Left hindlimb (tissue), 1 donor: ENCODE data around the gene PLSCR4.
"Not testable (repeated sequence)": the region's sequence is repeated elsewhere in the genome, so short reads cannot be mapped to it uniquely, and the experiment has no call there.

ENCODE experiments used
- DNase-seq: peaks from one replicate; pipeline ENCODE4 v3.0.0-alpha.2; 2018

The PLSCR4 gene

GRCh38 chr3:146246526-146246925, 4.4 kb downstream of the PLSCR4 start:
- no peak for DNase-seq

- DNase-seq, result no peak
Measured at GRCh38 chr3:146243559-146243958, 7.3 kb downstream of the PLSCR4 start.

- DNase-seq, result no peak
Measured at GRCh38 chr3:146241523-146242240, 9.2 kb downstream of the PLSCR4 start.

- DNase-seq, result no peak
Measured at GRCh38 chr3:146233487-146233886, 17.4 kb downstream of the PLSCR4 start.

GRCh38 chr3:146227486-146227885, 23.4 kb downstream of the PLSCR4 start:
- DNase-seq, result no peak

- no peak for DNase-seq
Measured at GRCh38 chr3:146226881-146227280, 24.0 kb downstream of the PLSCR4 start.

- DNase-seq, result not testable (repeated sequence)
Measured at GRCh38 chr3:146225458-146225857, 25.4 kb downstream of the PLSCR4 start.

- DNase-seq, result no peak
Measured at GRCh38 chr3:146223401-146224373, 27.2 kb downstream of the PLSCR4 start.

GRCh38 chr3:146222204-146223046, 28.5 kb downstream of the PLSCR4 start:
- DNase-seq, result no peak

GRCh38 chr3:146221276-146221675, 29.6 kb downstream of the PLSCR4 start:
- DNase-seq, result no peak

- DNase-seq, result no peak
Measured at GRCh38 chr3:146218880-146219866, 31.7 kb downstream of the PLSCR4 start.

- no peak for DNase-seq
Measured at GRCh38 chr3:146217324-146217723, 33.6 kb downstream of the PLSCR4 start.

GRCh38 chr3:146214493-146214892, 36.4 kb downstream of the PLSCR4 start:
- no peak for DNase-seq

- DNase-seq, result no peak
Measured at GRCh38 chr3:146209371-146209770, 41.5 kb downstream of the PLSCR4 start.

GRCh38 chr3:146203776-146204175, 47.1 kb downstream of the PLSCR4 start:
- DNase-seq, result no peak

- no peak for DNase-seq
Measured at GRCh38 chr3:146200461-146201220, 50.3 kb downstream of the PLSCR4 start.

GRCh38 chr3:146199762-146200161, 51.1 kb downstream of the PLSCR4 start:
- DNase-seq, result no peak

- DNase-seq, result no peak
Measured at GRCh38 chr3:146196789-146197188, 54.1 kb downstream of the PLSCR4 start.

GRCh38 chr3:146195605-146196004, 55.3 kb downstream of the PLSCR4 start:
- no peak for DNase-seq

GRCh38 chr3:146195030-146195429, 55.9 kb downstream of the PLSCR4 start:
- DNase-seq, result no peak

GRCh38 chr3:146191051-146191450, 59.9 kb downstream of the PLSCR4 start:
- DNase-seq, result no peak
